Panc1 (cell line): ENCODE measurements around the gene METTL27.

Source experiments
- POLR2AphosphoS5 ChIP-seq: IDR thresholded peaks from 2 replicates; pipeline ENCODE4 v1.6.1; 2012; ENCODE audit warnings: mild to moderate bottlenecking, low read depth, low read length, moderate library complexity
- SIN3A ChIP-seq: IDR thresholded peaks from 2 replicates; pipeline ENCODE4 v1.6.1; 2012; ENCODE audit warnings: low read depth, mild to moderate bottlenecking, low read length, moderate library complexity, borderline replicate concordance; ENCODE audit not compliant: insufficient read depth
- TCF7L2 ChIP-seq: IDR thresholded peaks from 2 replicates; pipeline ENCODE4 v1.6.1; 2011; ENCODE audit warnings: mild to moderate bottlenecking, low read depth, low read length, inconsistent platforms
- TF ChIP-seq, protein P1 (sequence below): fragments of 450-650 bp; IDR thresholded peaks from 2 replicates; pipeline ENCODE4 v1.5.1; 2017; ENCODE audit warnings: mild to moderate bottlenecking

GRCh38 chr7:73885433-73885974 lies 43.2 kb upstream of the METTL27 start:
- TF ChIP-seq, protein P1, sequence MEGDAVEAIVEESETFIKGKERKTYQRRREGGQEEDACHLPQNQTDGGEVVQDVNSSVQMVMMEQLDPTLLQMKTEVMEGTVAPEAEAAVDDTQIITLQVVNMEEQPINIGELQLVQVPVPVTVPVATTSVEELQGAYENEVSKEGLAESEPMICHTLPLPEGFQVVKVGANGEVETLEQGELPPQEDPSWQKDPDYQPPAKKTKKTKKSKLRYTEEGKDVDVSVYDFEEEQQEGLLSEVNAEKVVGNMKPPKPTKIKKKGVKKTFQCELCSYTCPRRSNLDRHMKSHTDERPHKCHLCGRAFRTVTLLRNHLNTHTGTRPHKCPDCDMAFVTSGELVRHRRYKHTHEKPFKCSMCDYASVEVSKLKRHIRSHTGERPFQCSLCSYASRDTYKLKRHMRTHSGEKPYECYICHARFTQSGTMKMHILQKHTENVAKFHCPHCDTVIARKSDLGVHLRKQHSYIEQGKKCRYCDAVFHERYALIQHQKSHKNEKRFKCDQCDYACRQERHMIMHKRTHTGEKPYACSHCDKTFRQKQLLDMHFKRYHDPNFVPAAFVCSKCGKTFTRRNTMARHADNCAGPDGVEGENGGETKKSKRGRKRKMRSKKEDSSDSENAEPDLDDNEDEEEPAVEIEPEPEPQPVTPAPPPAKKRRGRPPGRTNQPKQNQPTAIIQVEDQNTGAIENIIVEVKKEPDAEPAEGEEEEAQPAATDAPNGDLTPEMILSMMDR, result no peak
- TF ChIP-seq SIN3A (no peak), TCF7L2 (no peak), POLR2AphosphoS5 (no peak)
